Activated CD4-positive, alpha-beta T cell treated with anti-CD3 and anti-CD28 coated beads, Interleukin-2, amount 10 ng/mL, durations not matched to agents 7 days and 5 days (primary cell): ENCODE results near the gene TUB. TPM values are rescaled to one million over a fixed set of nuclear protein-coding genes. Genes with fewer than 3 reads are reported as not detected.

Experiments used
- CTCF ChIA-PET: fragments of 350-600 bp; sonication (Branson Sonifier 250); formaldehyde crosslinking; loops from one replicate; lab custom pipeline; 2021; ENCODE audit warnings: antibody characterized with exemption; lab: Charles Lee
- POLR2A ChIA-PET: fragments of 350-600 bp; sonication (Branson Sonifier 250); formaldehyde crosslinking; loops from one replicate; lab custom pipeline; 2021; ENCODE audit warnings: antibody characterized with exemption; lab: Charles Lee
- DNase-seq: peaks from one replicate; pipeline ENCODE4 v3.0.0-alpha.2; 2020
- H3K27ac Mint-ChIP-seq: one replicate; pipeline ENCODE4 v1.8.0; 2021; ENCODE audit warnings: mild to moderate bottlenecking, moderate library complexity, mixed read lengths
- H3K27me3 Mint-ChIP-seq: one replicate; pipeline ENCODE4 v1.8.0; 2021; ENCODE audit warnings: mixed read lengths
- H3K36me3 Mint-ChIP-seq: one replicate; pipeline ENCODE4 v1.8.0; 2021; ENCODE audit warnings: low read depth, mixed read lengths
- H3K4me1 Mint-ChIP-seq: one replicate; pipeline ENCODE4 v1.8.0; 2021; ENCODE audit warnings: mixed read lengths
- H3K4me3 Mint-ChIP-seq: one replicate; pipeline ENCODE4 v1.8.0; 2021; ENCODE audit warnings: mild to moderate bottlenecking, moderate library complexity, mixed read lengths
- H3K9me3 Mint-ChIP-seq: one replicate; pipeline ENCODE4 v1.8.0; 2021; ENCODE audit warnings: mixed read lengths
- total RNA-seq, 2 experiments: library from RNA; stranded (reverse); gene quantifications; one replicate each; pipeline ENCODE4 v1.2.3, GENCODE V29; 2021

The TUB gene
- total RNA-seq, 2 experiments from 2014 or later: 0.08 to 0.12 TPM

DNA sequence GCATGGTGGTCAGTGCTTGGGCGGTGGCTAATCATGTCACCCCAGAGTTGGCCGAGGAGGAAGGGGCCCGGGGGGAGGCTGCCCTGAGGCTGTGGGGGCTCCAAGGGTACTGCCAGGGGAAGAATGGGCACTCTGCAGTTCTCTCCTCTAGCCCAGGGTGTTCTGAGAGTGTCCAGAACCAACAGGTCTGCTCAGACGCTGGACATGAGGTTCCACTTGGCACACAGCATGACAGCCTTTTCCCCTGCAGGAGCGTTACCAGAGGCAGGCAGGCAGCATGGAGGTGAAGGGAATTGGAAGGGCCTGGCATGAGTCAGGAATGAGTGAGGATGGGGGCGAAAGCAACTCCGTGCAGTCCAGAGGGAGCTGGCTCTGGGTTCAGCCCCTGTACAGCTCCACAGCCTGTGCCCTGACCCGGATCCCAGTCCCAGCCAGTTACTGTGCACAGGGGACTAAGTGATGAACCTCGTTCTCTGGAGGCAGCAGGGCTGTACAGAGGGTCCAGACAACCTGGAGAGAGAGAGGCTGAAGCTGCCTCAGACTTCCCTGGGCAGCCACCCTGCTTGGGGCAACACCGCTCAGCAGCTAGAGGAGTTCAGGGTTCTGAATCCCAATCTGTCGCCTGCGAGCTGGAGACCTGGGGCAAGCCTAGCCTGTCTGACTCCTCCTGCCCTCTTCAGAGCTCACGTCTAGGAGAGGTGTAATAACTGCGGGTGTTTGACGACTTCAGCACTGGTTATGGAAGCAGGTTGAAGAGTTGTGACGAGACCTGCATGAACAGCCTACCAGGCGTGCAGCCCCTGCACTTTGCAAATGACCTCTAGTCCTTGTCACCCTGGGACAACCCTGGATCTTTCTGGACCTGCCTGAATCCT lies 14.7 kb upstream of the TUB start:
- peaks cover 3% of the 10 kb centered on the region for H3K27me3 Mint-ChIP-seq
- H3K9me3 Mint-ChIP-seq: no peaks in the 10 kb centered on the region
- ChIA-PET POLR2A (no interaction called here), CTCF (interaction anchor here (0.7 kb wide), 1 partner anchor 14 kb away, joined by 4 read pairs; no protein-coding TSS in a partner anchor)
- no peak overlapping the region for H3K27ac Mint-ChIP-seq
- no peaks in the 10 kb centered on the region for H3K4me1 Mint-ChIP-seq
- no peak overlapping the region for H3K4me3 Mint-ChIP-seq
- H3K36me3 Mint-ChIP-seq: no peaks in the 10 kb centered on the region
- no peak for DNase-seq

DNA sequence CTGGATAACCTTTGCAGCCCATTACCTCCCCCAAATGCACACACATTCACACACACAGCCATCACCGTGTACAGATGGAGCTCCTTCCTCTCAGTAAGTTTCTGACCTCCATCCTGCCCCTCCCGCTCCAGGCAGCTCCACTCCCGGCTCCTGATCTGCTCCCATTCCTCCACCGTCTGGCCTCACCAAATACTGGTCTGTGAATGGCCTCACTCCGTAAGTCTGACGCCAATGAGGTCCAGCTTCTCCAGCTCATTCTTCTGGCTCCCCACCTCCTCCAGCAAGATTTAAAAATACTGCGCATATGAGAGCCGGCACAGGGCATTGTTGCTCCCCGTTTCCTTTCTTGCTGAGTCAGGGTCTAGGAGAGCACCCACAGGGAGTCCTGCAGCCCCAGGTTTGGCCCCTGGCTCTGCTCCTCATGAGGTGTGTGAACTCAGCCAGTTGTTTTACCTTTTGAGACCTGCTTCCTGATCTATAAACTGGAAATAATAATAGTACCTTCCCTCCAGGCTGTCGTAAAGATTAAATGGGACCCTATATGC lies 14.0 kb upstream of the TUB start:
- H3K4me1 Mint-ChIP-seq: no peaks in the 10 kb centered on the region
- DNase-seq: no peak
- H3K4me3 Mint-ChIP-seq: no peak overlapping the region
- no peaks in the 10 kb centered on the region for H3K36me3 Mint-ChIP-seq
- ChIA-PET POLR2A (no interaction called here), CTCF (interaction anchor here (0.7 kb wide), 1 partner anchor 15 kb away, joined by 4 read pairs; no protein-coding TSS in a partner anchor)
- H3K27me3 Mint-ChIP-seq: peaks cover 3% of the 10 kb centered on the region
- H3K9me3 Mint-ChIP-seq: no peaks in the 10 kb centered on the region
- no peak overlapping the region for H3K27ac Mint-ChIP-seq

DNA sequence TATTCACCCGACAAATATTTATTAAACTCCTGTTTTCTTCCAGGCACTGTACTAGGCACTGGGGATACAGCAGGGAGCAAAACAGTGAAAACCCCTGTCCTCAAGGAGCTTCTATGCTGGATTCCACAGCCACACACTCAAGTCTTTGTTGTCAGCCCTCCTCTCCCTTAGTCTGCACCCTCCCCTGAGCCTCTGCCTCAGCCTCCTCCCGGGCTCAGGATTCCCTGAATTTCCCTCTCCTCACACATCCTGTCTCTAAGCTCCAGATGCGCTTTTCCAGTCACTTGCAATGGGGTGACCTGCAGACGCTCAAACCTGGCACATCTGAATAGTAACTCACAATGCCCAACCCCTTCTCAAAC lies 13.5 kb upstream of the TUB start:
- H3K36me3 Mint-ChIP-seq: no peaks in the 10 kb centered on the region
- no peak for DNase-seq
- POLR2A ChIA-PET: no interaction called here
- H3K27me3 Mint-ChIP-seq: peaks cover 3% of the 10 kb centered on the region
- H3K4me1 Mint-ChIP-seq: no peaks in the 10 kb centered on the region
- H3K9me3 Mint-ChIP-seq: no peaks in the 10 kb centered on the region
- H3K4me3 Mint-ChIP-seq: no peak overlapping the region
- no peak overlapping the region for H3K27ac Mint-ChIP-seq
- CTCF ChIA-PET: no interaction called here

DNA sequence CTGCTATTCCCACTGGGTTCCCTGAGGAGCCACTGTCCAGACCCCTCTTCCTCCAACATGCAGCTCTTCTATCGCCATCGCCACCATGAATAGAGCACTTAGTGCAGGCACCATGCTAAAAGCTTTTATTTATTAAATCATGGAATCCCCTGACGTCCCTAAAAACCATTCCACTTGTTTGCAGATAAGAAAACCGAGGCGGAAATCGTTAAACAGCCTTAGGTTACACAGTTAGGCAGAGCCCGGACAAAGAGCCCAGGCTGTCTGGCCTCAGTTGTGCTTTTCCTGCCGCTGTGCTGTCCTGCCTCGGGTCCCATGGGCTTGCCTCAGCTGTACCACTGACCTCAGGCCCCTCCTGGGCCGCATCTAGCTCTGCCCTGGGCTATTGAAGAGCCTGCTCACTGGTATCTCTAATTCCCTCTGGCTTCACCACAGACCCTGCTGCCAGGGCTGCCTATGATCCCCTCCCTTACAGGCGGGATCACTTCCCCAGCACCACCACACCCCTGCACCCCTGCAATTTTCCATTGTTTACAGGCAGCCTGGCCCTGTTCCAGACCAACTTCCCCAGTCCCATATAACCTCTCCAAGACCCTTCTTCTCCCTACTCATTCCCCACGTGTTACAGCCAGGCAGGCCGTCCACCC lies 13.0 kb upstream of the TUB start:
- ChIA-PET POLR2A (no interaction called here), CTCF (no interaction called here)
- H3K9me3 Mint-ChIP-seq: no peaks in the 10 kb centered on the region
- H3K4me1 Mint-ChIP-seq: no peaks in the 10 kb centered on the region
- no peak overlapping the region for H3K4me3 Mint-ChIP-seq
- no peak for DNase-seq
- H3K27ac Mint-ChIP-seq: no peak overlapping the region
- no peaks in the 10 kb centered on the region for H3K36me3 Mint-ChIP-seq
- H3K27me3 Mint-ChIP-seq: peaks cover 5% of the 10 kb centered on the region

DNA sequence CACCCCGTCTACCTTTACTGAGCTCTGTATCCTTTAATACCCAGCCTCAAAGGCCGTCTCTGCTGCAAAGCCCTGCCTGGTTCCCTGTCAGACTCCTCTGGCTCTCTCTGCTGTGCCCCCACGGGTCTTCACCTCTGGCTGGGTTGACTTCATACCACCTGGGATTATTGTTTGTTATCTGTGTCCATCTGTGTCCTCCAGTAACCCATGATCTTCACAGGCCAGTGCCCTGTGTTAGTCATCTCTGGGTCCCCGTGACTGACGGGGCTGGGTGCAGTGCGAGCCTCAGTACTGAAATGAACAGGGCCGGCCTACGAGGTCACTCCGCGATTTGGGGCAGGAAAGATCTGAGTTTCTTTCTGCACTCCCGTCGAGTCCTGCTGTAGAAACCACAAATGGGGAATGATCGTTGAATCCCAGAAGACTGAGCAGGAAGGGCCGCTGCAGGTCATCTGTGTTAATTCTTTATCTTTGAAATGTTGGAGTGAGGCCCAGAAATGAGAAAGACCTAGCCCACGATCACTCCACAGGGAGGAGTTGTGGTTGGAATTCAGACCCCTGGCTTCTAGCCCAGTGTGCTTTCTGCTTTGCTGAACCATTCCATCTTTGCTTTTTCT lies 12.3 kb upstream of the TUB start:
- no peak for DNase-seq
- ChIA-PET POLR2A (no interaction called here), CTCF (interaction anchor here (0.6 kb wide), 1 partner anchor 26 kb away, joined by 3 read pairs; no protein-coding TSS in a partner anchor)
- H3K27ac Mint-ChIP-seq: no peak overlapping the region
- H3K4me1 Mint-ChIP-seq: no peaks in the 10 kb centered on the region
- H3K27me3 Mint-ChIP-seq: peaks cover 5% of the 10 kb centered on the region
- no peaks in the 10 kb centered on the region for H3K9me3 Mint-ChIP-seq
- H3K4me3 Mint-ChIP-seq: no peak overlapping the region
- H3K36me3 Mint-ChIP-seq: no peaks in the 10 kb centered on the region

DNA sequence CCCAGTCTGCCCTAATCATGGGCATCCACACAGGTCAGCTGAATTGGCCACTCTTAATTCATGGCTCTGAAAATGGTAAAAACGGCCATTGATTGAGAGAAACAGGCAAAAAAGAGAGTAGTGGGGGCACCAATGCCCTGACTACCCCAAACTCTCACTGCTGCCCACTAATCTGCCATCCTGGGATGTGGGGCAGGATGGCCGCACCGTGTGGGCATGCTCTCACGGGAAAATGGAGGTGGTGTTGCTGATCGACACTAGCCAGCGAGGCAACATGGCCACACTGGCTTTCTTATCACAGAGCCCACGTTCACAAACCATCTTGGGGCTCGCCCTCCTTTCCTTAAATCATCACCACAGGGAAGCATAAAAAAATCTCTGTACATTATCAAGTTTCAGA lies 11.2 kb upstream of the TUB start:
- POLR2A ChIA-PET: no interaction called here
- Mint-ChIP-seq H3K4me3 (no peak overlapping the region), H3K27ac (no peak overlapping the region), H3K27me3 (peaks cover 7% of the 10 kb centered on the region), H3K4me1 (no peaks in the 10 kb centered on the region), H3K9me3 (no peaks in the 10 kb centered on the region), H3K36me3 (no peaks in the 10 kb centered on the region)
- no peak for DNase-seq
- CTCF ChIA-PET: no interaction called here

DNA sequence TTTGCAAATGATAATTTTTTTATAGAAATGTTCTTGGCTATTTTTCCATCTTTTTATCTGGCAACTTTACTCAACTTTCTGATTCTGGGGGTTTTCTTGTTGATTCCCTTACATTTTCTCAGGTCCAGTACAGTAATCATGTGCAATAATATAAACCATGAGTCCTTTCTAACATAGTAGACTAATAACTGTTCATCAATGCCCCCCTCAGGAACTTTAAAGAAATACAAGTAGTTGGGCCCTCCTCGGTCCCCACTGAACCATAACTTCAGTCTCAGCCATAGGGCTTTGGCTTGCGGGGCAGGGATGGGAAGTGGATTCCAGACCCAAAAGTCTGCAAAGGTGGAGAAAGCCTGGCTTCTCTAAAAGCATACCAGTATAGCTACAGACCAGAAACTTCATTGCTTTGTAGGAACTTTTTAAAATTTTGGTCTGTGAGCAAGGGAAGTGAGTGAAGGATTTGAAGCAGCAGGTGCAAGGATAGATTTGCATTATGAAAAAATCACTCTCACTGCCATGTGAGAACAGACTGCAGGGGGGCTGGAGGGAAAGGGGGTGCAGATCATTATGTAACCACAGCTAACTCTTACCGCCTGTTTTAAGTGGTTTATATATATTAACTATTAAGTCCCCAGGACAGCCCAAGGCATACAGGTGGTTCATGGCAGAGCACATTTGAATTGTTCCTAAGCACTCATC lies 10.4 kb upstream of the TUB start:
- DNase-seq: no peak
- CTCF ChIA-PET: no interaction called here
- POLR2A ChIA-PET: no interaction called here
- Mint-ChIP-seq H3K4me3 (no peak overlapping the region), H3K4me1 (no peaks in the 10 kb centered on the region), H3K9me3 (no peaks in the 10 kb centered on the region), H3K36me3 (no peaks in the 10 kb centered on the region), H3K27ac (no peak overlapping the region), H3K27me3 (peaks cover 7% of the 10 kb centered on the region)

DNA sequence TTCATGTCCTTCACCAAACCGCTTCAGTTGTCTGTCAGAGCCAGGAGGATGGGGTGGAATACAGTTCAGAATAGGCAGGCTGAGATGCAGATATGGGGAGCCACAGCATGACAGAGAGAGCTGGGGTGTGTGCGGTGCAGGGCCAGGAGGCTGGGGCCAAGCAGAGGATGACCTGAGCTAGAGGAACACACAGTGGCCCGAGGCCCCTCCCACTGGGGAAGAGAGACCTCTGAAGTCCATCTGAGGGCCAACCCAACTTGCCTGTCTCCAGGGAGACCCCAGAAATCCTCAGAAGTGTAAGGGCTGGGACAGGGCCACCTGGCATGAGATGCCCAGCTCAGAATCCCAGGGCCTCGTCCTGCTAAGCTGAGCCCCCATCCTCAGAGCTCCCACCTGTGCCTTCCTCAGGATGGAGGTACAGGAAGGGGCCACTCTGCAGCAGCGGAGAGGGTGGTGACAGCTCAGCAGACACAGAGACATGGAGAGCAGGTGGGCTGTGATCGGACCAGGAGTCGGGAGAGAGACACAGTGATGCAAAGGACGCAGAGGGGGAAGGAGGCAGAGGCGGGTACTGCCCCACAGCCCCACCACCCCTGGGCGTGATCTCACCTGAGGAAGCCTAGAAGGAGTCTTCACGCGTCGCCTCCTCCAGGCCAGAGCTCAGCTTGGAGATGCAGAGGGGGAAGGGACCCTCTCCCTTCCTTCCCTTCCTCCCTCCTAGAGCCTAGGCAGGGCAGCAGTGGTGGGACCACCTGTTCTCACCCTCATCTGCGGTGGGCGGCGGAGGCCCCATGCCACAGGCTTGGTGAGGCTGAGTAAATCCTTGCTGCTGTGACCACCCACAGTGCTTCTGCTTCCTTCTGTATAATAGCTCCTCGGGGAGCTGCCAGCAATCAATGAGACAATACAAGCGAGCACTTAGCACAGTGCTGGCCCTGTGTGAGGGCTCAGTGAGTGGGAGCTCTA lies 9.1 kb upstream of the TUB start:
- Mint-ChIP-seq H3K4me3 (no peak overlapping the region), H3K27ac (no peak overlapping the region), H3K27me3 (peaks cover 7% of the 10 kb centered on the region), H3K36me3 (no peaks in the 10 kb centered on the region), H3K9me3 (no peaks in the 10 kb centered on the region), H3K4me1 (no peaks in the 10 kb centered on the region)
- DNase-seq: no peak
- ChIA-PET CTCF (interaction anchor here (1.6 kb wide), 1 partner anchor 17 kb away, joined by 5 read pairs; no protein-coding TSS in a partner anchor), POLR2A (no interaction called here)

DNA sequence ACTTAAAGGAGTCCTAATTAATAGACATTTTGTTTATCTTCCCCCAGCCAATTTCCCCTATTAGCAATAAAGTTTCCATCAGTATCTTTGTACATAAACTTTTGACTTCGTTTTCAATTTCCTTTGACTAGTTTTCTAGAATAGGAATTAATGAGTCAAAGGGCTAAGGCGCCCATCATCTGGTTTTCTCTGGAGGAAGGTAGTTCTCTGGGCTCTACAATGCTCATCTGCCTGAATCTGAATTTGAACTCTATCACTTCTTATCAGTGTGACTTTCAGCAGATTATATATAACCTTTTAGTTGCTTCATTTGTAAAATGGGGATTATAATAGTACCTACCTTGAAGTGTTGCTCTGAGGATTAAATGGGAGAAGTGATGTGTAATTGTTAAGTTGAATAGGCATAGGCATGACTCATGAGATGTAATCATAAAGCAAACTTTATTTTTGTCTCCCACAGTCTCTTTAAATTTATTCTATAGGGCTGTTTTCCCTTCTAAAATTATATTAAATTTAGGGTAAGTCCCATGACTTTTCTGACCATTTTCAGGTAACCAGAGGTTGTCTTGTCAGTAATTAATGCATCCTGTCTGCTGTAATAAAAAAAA lies 5.8 kb upstream of the TUB start:
- Mint-ChIP-seq H3K4me1 (no peaks in the 10 kb centered on the region), H3K9me3 (no peaks in the 10 kb centered on the region), H3K27me3 (peaks cover 17% of the 10 kb centered on the region), H3K27ac (no peak overlapping the region), H3K4me3 (no peak overlapping the region), H3K36me3 (no peaks in the 10 kb centered on the region)
- no peak for DNase-seq
- ChIA-PET CTCF (interaction anchor here (1.6 kb wide), 1 partner anchor 20 kb away, joined by 4 read pairs; no protein-coding TSS in a partner anchor), POLR2A (no interaction called here)

DNA sequence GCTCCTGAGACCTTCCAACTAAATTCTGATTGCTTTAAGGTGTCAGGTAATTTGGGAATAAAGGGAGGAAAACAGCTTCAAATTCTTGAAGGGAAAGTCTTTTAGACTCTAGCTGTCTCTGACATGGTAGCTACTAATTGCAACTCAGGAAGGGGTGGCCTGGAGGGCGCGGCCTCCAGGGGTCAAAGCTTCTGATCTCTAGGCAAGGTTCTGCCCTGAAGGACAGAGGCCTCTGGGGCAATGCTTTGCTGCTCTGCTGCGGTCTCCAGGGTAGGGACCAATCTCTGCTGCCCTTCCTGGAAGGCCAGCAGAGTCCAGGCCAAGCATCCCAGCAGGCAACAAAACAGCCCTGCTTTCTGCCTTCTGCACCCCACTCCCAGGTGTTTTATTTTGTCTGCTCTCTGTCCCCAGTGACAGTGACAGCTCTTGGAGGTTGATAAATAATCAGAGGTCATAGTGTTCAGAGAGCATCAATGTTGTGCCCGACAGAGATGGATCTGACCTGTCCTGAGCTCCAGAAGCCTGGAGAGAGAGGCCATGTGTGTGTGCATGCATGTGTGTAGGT lies 1.8 kb upstream of the TUB start:
- Mint-ChIP-seq H3K9me3 (no peaks in the 10 kb centered on the region), H3K4me1 (peaks cover 2% of the 10 kb centered on the region), H3K4me3 (no peak overlapping the region), H3K36me3 (no peaks in the 10 kb centered on the region), H3K27ac (no peak overlapping the region), H3K27me3 (peaks cover 39% of the 10 kb centered on the region)
- ChIA-PET CTCF (no interaction called here), POLR2A (no interaction called here)
- no peak for DNase-seq

DNA sequence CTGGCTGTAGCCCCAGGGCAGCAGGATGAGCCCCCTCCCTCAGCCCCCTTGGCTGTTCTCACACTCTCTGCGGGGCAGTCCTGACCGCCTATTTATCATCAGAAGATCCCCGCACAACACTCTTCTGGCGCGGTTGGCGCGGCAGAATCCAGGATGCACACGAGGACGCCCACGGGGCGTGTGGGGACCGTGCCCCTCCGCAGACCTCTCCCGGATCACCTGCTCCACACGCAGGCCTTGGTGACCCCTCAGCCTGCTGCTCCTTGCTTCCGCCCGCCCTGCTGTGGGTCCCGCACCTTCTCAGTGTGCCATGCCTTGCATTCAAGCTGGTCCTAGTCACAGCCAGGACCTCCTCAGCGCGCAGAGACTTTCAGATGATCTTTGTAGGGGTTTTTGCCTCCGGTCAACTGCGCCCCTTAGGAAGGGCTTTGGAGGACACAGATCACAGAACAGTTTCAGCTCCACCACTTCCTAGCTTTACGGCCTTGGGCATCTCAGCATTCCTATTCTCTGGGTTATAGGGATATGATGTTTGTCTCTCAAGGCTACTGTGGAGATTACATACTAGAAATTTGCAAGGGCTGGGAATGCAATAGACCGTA lies 841 bp upstream of the TUB start:
- no peak for DNase-seq
- peak overlapping the region; percentile 55 for H3K4me3 Mint-ChIP-seq
- POLR2A ChIA-PET: no interaction called here
- no peaks in the 10 kb centered on the region for H3K9me3 Mint-ChIP-seq
- H3K27ac Mint-ChIP-seq: no peak overlapping the region
- peaks cover 42% of the 10 kb centered on the region for H3K27me3 Mint-ChIP-seq
- H3K36me3 Mint-ChIP-seq: no peaks in the 10 kb centered on the region
- H3K4me1 Mint-ChIP-seq: peaks cover 2% of the 10 kb centered on the region
- CTCF ChIA-PET: no interaction called here
